GM18511 (cell line): ENCODE data around the gene ERGIC1.

Experiments
- ATAC-seq: cut with Tn5 transposase; IDR thresholded peaks from one replicate; pipeline ENCODE4 v1.9.1; 2021; ENCODE audit warnings: mild to moderate bottlenecking, moderate library complexity; ENCODE audit not compliant: unreplicated experiment

Gene ERGIC1

GRCh38 chr5:172898843-172899369 is 64.9 kb downstream of the ERGIC1 start:
- no peak for ATAC-seq

GRCh38 chr5:172899436-172899835 is 65.4 kb downstream of the ERGIC1 start:
- no peak for ATAC-seq

GRCh38 chr5:172901012-172901780 is 67.1 kb downstream of the ERGIC1 start:
- ATAC-seq: no peak

- no peak for ATAC-seq
Measured at GRCh38 chr5:172901788-172902496, 67.9 kb downstream of the ERGIC1 start.

GRCh38 chr5:172902497-172903472 is 68.7 kb downstream of the ERGIC1 start:
- no peak for ATAC-seq

- ATAC-seq: no peak
Measured at GRCh38 chr5:172903790-172904189, 69.7 kb downstream of the ERGIC1 start.

GRCh38 chr5:172904312-172904642 is 70.2 kb downstream of the ERGIC1 start:
- ATAC-seq: no peak

GRCh38 chr5:172904643-172905345 is 70.7 kb downstream of the ERGIC1 start:
- ATAC-seq: no peak

GRCh38 chr5:172905346-172906140 is 71.5 kb downstream of the ERGIC1 start:
- ATAC-seq: no peak

- peak; percentile 55 for ATAC-seq
Measured at GRCh38 chr5:172906436-172906835, 72.4 kb downstream of the ERGIC1 start.

GRCh38 chr5:172906888-172907287 is 72.8 kb downstream of the ERGIC1 start:
- ATAC-seq: no peak

GRCh38 chr5:172907657-172908056 is 73.6 kb downstream of the ERGIC1 start:
- ATAC-seq: no peak

GRCh38 chr5:172908662-172909061 is 74.6 kb downstream of the ERGIC1 start:
- no peak for ATAC-seq

GRCh38 chr5:172909931-172910502 is 76.0 kb downstream of the ERGIC1 start:
- peak; percentile 63 for ATAC-seq

- ATAC-seq: peak; percentile 46
Measured at GRCh38 chr5:172910828-172911627, 77.0 kb downstream of the ERGIC1 start.

- no peak for ATAC-seq
Measured at GRCh38 chr5:172911628-172911880, 77.5 kb downstream of the ERGIC1 start.

- no peak for ATAC-seq
Measured at GRCh38 chr5:172911976-172912375, 77.9 kb downstream of the ERGIC1 start.

GRCh38 chr5:172913117-172913850 is 79.2 kb downstream of the ERGIC1 start:
- ATAC-seq: no peak
